Hepatocyte (in vitro differentiated cells): ENCODE measurements around the gene FAM193B.

Experiments
- CTCF ChIP-seq: fragments of 200-600 bp; sonication (generic); IDR thresholded peaks from 2 replicates; pipeline ENCODE4 v1.5.1; 2016; ENCODE audit warnings: antibody characterized with exemption, mild to moderate bottlenecking; ENCODE audit not compliant: poor library complexity
- EZH2 ChIP-seq: fragments of 200-600 bp; sonication (generic); IDR thresholded peaks from 2 replicates; pipeline ENCODE4 v1.6.1; 2016; ENCODE audit warnings: antibody characterized with exemption, mild to moderate bottlenecking, borderline replicate concordance

GRCh38 chr5:177477701-177478477 is 76.5 kb downstream of the FAM193B start:
- TF ChIP-seq CTCF (no peak), EZH2 (no peak)
